Right lobe of liver (tissue), 6 donors: ENCODE data around the gene VCL. TPM values are rescaled to one million over a fixed set of nuclear protein-coding genes. Genes with fewer than 3 reads are reported as not detected.

Experiments
- ATAC-seq, 4 donors: fragments of 200-7000 bp; cut with Tn5 transposase; one replicate each; pipeline ENCODE4 v1.9.1; 2020; ENCODE audit warnings: mild to moderate bottlenecking in 4 of 4, moderate library complexity in 4 of 4
- DNase-seq, 3 donors: peaks; one replicate each; pipeline ENCODE4 v3.0.0-alpha.2; 2020
- H3K27ac ChIP-seq, 3 donors: fragments of 200-600 bp; one replicate each; pipeline ENCODE4 v1.8.0; 2022
- H3K27me3 ChIP-seq, 2 donors: fragments of 200-600 bp; one replicate each; pipeline ENCODE4 v1.8.0; 2022
- H3K36me3 ChIP-seq, 4 donors: fragments of 200-600 bp; sonication (generic) in 1 of 4; one replicate each; pipeline versions ENCODE4 v1.5.1 to v1.8.0; 2017 to 2022; ENCODE audit warnings: control low read depth in 1 of 4
- H3K4me1 ChIP-seq, 4 donors: fragments of 200-600 bp; sonication (generic) in 1 of 4; one replicate each; pipeline versions ENCODE4 v1.5.1 to v1.8.0; 2017 to 2022; ENCODE audit warnings: control low read depth in 1 of 4
- H3K4me3 ChIP-seq, 3 donors: fragments of 200-600 bp; one replicate each; pipeline ENCODE4 v1.8.0; 2022
- H3K9me3 ChIP-seq, 4 donors: fragments of 200-600 bp; sonication (generic) in 1 of 4; one replicate each; pipeline versions ENCODE4 v1.5.1 to v1.8.0; 2017 to 2022; ENCODE audit warnings: control low read depth in 1 of 4
- POLR2A ChIP-seq: fragments of 450-650 bp; IDR thresholded peaks from one replicate; pipeline ENCODE4 v1.6.1; 2017; ENCODE audit warnings: antibody characterized with exemption, mild to moderate bottlenecking
- WGBS: methylation state at CpG from one replicate; pipeline ENCODE4 v1.1.6; 2018; ENCODE audit warnings: low coverage, low lambda C conversion rate; ENCODE audit not compliant: insufficient coverage; ENCODE audit errors: missing lambda C conversion rate; 5-methylcytosine and 5-hydroxymethylcytosine counted together
- intact Hi-C, 2 donors: fragments of 100-400 bp; cut with DNase I; formaldehyde crosslinking; loops; one replicate each; pipeline versions ENCODE4 v1.11.2 to v1.14.1; 2022
- total RNA-seq, 6 experiments: library from RNA; depleted of rRNA in 2 of 6; stranded (reverse); fragments of >200 nt in 2 of 6; fragmentation: NEBNext Ultra II Directional in 3 of 6; extraction: Animal tissue kit (Norgen Biotek cat#: 25700) in 3 of 6; gene quantifications; one replicate each; pipeline versions ENCODE4 v1.1.0 to v1.2.4, GENCODE V29; 2016 to 2023
- TF ChIP-seq, protein P1 (sequence below), 4 donors: fragments of 200-600 bp in 3 of 4; fragments of 450-650 bp in 1 of 4; IDR thresholded peaks; one replicate each; pipeline versions ENCODE4 v1.5.1 to v1.8.0; 2016 to 2022; ENCODE audit warnings: antibody characterized with exemption in 4 of 4, mild to moderate bottlenecking in 2 of 4
- donor health status: DM: no; HTN: yes; CAD: no.
- donor health status: DM: no; HTN: no; CAD: no.
- donor health status: DM: no; HTN: no; CAD: no.
- donor health status: DM: no; HTN: yes; CAD: no.
- donor health status: DM: no; HTN: yes; CAD: no.

Gene VCL
- total RNA-seq, 6 experiments from 2014 or later, result 13.2 to 58.9 (median 27.5) TPM

DNA sequence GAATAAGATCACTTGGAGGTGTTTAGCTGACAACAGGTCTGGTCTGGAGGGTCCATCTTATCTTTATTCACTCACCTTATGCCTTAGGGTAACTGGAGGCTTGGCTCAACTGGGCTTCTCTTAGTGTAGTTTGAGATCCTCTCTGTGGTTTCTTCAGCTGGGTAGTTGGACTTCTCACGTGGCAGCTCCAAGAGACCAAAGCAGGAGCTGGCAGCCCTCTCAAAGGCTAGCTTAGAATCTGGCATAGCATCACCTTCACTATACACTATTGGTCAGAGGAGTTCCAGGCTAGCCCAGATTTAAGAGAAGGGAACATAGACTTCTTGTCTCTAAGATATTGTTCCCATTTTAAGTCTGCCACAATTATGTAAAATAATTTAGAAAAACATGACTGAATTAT lies 169.5 kb downstream of the VCL start:
- Histone ChIP-seq H3K27ac (no peak overlapping the region), H3K27me3 (no peaks in the 10 kb centered on the region), H3K36me3 (no peaks in the 10 kb centered on the region), H3K4me1 (no peaks in the 10 kb centered on the region), H3K9me3 (no peaks in the 10 kb centered on the region), H3K4me3 (no peak overlapping the region)
- no peak for TF ChIP-seq POLR2A
- TF ChIP-seq, protein P1, sequence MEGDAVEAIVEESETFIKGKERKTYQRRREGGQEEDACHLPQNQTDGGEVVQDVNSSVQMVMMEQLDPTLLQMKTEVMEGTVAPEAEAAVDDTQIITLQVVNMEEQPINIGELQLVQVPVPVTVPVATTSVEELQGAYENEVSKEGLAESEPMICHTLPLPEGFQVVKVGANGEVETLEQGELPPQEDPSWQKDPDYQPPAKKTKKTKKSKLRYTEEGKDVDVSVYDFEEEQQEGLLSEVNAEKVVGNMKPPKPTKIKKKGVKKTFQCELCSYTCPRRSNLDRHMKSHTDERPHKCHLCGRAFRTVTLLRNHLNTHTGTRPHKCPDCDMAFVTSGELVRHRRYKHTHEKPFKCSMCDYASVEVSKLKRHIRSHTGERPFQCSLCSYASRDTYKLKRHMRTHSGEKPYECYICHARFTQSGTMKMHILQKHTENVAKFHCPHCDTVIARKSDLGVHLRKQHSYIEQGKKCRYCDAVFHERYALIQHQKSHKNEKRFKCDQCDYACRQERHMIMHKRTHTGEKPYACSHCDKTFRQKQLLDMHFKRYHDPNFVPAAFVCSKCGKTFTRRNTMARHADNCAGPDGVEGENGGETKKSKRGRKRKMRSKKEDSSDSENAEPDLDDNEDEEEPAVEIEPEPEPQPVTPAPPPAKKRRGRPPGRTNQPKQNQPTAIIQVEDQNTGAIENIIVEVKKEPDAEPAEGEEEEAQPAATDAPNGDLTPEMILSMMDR (IDR thresholded peaks at IDR 0.05), result no peak
- no peak for ATAC-seq
- no peak for DNase-seq
- intact Hi-C loops, result no loop called here
- WGBS, result no CpG with 5 or more reads among the region's 1 CpG

Other genes starting within 250 kb of the VCL start
- gene CHCHD1, start 216.1 kb upstream of the VCL start, total RNA-seq, result 10 to 100 TPM; 13.0 to 25.1 (median 17.4) TPM
- 100 to 1,000 TPM in 1 of 6 experiments, 10 to 100 TPM in 5; 52.2 to 107 (median 77.5) TPM for gene ZSWIM8, start 212.5 kb upstream of the VCL start, total RNA-seq
- gene NDST2, start 186.5 kb upstream of the VCL start, total RNA-seq, result 10 to 100 TPM in 5 of 6 experiments, 1 to 10 TPM in 1; 9.5 to 14.8 (median 12.2) TPM
- gene CAMK2G, start 123.6 kb upstream of the VCL start, total RNA-seq, result 10 to 100 TPM in 2 of 6 experiments, 1 to 10 TPM in 4; 8.3 to 10.7 (median 9.4) TPM
- 1 to 10 TPM in 2 of 6 experiments, under 1 TPM in 4; 0.24 to 4.3 (median 0.87) TPM for gene PLAU, start 87.0 kb upstream of the VCL start, total RNA-seq
- 10 to 100 TPM; 16.2 to 22.4 (median 19.9) TPM for gene AP3M1, start 152.7 kb downstream of the VCL start, total RNA-seq
- 10 to 100 TPM; 54.2 to 92.5 (median 63.5) TPM for gene ADK, start 153.1 kb downstream of the VCL start, total RNA-seq